Tibial artery (tissue), 4 donors: Measurements from ENCODE around the gene RAB11FIP2.

Experiments used
- DNase-seq, 2 donors: peaks; one replicate each; pipeline ENCODE4 v3.0.0-alpha.2; 2019
- H3K27ac ChIP-seq, 2 donors: fragments of 200-600 bp; sonication (generic) in 1 of 2; 1 replicate in 1 of 2; 2 replicates in 1 of 2; pipeline ENCODE4 v1.5.1; 2018 to 2019; ENCODE audit warnings: mild to moderate bottlenecking in 1 of 2
- H3K27me3 ChIP-seq, 2 donors: fragments of 200-600 bp; sonication (generic) in 1 of 2; one replicate each; pipeline versions ENCODE4 v1.5.1 to v1.6.0; 2016 to 2019
- H3K36me3 ChIP-seq, 3 donors: fragments of 200-600 bp; sonication (generic) in 2 of 3; one replicate each; pipeline ENCODE4 v1.5.1; 2016 to 2019; ENCODE audit warnings: mild to moderate bottlenecking in 2 of 3
- H3K4me1 ChIP-seq, 4 donors: fragments of 200-600 bp; sonication (generic) in 2 of 4; 1 replicate in 3 of 4; 2 replicates in 1 of 4; pipeline ENCODE4 v1.5.1; 2016 to 2019
- H3K4me3 ChIP-seq, 2 donors: fragments of 200-600 bp; sonication (generic) in 1 of 2; 1 replicate in 1 of 2; 2 replicates in 1 of 2; pipeline ENCODE4 v1.5.1; 2018 to 2019; ENCODE audit warnings: mild to moderate bottlenecking in 2 of 2
- H3K9me3 ChIP-seq, 3 donors: fragments of 200-600 bp; sonication (generic) in 1 of 3; one replicate each; pipeline ENCODE4 v1.5.1; 2016 to 2019
- intact Hi-C: fragments of 100-400 bp; cut with DNase I; formaldehyde crosslinking; loops from one replicate; pipeline ENCODE4 v1.15.0; 2023; ENCODE audit warnings: low total_unique reads
- TF ChIP-seq, protein P1 (sequence below), 2 experiments: fragments of 200-600 bp in 1 of 2; fragments of 450-650 bp in 1 of 2; IDR thresholded peaks; one replicate each; pipeline ENCODE4 v1.5.1; 2017 to 2019; ENCODE audit warnings: antibody characterized with exemption in 2 of 2, mild to moderate bottlenecking in 1 of 2, moderate library complexity in 1 of 2

RAB11FIP2 gene

GRCh38 chr10:117960345-117960935 lies 86.3 kb downstream of the RAB11FIP2 start:
- H3K36me3 ChIP-seq: no peaks in the 10 kb centered on the region
- intact Hi-C loops: no loop called here
- TF ChIP-seq, protein P1, sequence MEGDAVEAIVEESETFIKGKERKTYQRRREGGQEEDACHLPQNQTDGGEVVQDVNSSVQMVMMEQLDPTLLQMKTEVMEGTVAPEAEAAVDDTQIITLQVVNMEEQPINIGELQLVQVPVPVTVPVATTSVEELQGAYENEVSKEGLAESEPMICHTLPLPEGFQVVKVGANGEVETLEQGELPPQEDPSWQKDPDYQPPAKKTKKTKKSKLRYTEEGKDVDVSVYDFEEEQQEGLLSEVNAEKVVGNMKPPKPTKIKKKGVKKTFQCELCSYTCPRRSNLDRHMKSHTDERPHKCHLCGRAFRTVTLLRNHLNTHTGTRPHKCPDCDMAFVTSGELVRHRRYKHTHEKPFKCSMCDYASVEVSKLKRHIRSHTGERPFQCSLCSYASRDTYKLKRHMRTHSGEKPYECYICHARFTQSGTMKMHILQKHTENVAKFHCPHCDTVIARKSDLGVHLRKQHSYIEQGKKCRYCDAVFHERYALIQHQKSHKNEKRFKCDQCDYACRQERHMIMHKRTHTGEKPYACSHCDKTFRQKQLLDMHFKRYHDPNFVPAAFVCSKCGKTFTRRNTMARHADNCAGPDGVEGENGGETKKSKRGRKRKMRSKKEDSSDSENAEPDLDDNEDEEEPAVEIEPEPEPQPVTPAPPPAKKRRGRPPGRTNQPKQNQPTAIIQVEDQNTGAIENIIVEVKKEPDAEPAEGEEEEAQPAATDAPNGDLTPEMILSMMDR (IDR thresholded peaks at IDR 0.05): no peak
- no peak overlapping the region for H3K27ac ChIP-seq
- H3K27me3 ChIP-seq: no peaks in the 10 kb centered on the region
- H3K4me1 ChIP-seq: peaks cover 0 to 4% (median 2%) of the 10 kb centered on the region in 4 donors
- no peaks in the 10 kb centered on the region for H3K9me3 ChIP-seq
- no peak for DNase-seq
- no peak overlapping the region for H3K4me3 ChIP-seq

DNA sequence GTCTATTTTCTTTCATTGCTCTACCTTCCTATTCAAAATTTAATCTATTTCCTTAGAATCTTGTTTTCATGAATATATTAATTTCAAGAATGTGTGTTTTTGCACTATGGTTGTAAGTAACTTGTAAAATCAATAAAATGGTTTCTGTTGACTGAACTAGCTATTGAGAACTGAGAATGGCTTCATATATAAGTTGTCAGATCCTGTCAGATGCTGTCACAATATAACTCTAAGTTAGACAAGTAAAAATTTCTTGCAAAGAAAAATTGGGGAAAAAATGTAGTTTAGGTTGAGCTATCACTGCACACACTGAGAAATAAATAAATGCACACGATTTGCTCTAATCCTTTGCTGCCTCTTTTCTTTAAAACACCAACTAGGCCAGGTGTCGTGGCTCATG lies 89.8 kb downstream of the RAB11FIP2 start:
- Histone ChIP-seq H3K4me1 (peaks cover 0 to 4% (median 0%) of the 10 kb centered on the region in 4 donors), H3K27ac (no peak overlapping the region), H3K36me3 (no peaks in the 10 kb centered on the region), H3K9me3 (no peaks in the 10 kb centered on the region), H3K4me3 (no peak overlapping the region), H3K27me3 (no peaks in the 10 kb centered on the region)
- TF ChIP-seq, protein P1 (IDR thresholded peaks at IDR 0.05): no peak
- DNase-seq: no peak
- intact Hi-C loops: no loop called here

GRCh38 chr10:117955176-117955575 lies 91.6 kb downstream of the RAB11FIP2 start:
- Histone ChIP-seq H3K4me1 (no peaks in the 10 kb centered on the region), H3K4me3 (no peak overlapping the region), H3K36me3 (no peaks in the 10 kb centered on the region), H3K9me3 (no peaks in the 10 kb centered on the region), H3K27me3 (peaks cover 0 to 3% of the 10 kb centered on the region in 2 donors), H3K27ac (no peak overlapping the region)
- DNase-seq: no peak
- intact Hi-C loops: no loop called here
- TF ChIP-seq, protein P1 (IDR thresholded peaks at IDR 0.05): no peak
